Skeletal muscle satellite cell (primary cell): Measurements from ENCODE around the gene TERF2IP. TPM values are rescaled to one million over a fixed set of nuclear protein-coding genes. Genes with fewer than 3 reads are reported as not detected.

Source experiments
- H3K27me3 ChIP-seq: 2 replicates; pipeline ENCODE4 v1.7.0; 2013; ENCODE audit warnings: low read length; ENCODE audit not compliant: control insufficient read depth, insufficient read depth
- H3K36me3 ChIP-seq: 2 replicates; pipeline ENCODE4 v1.7.0; 2013; ENCODE audit warnings: mild to moderate bottlenecking, control low read depth, low read length; ENCODE audit not compliant: insufficient read depth
- H3K4me1 ChIP-seq: 2 replicates; pipeline ENCODE4 v1.7.0; 2013; ENCODE audit warnings: low read length; ENCODE audit not compliant: control insufficient read depth, insufficient read depth
- H3K4me2 ChIP-seq: 2 replicates; pipeline ENCODE4 v1.7.0; 2013; ENCODE audit warnings: mild to moderate bottlenecking, low read length
- H3K4me3 ChIP-seq: 2 replicates; pipeline ENCODE4 v1.7.0; 2013; ENCODE audit warnings: low read length
- H3K9ac ChIP-seq: 2 replicates; pipeline ENCODE4 v1.7.0; 2013; ENCODE audit warnings: mild to moderate bottlenecking, low read depth, low read length, moderate library complexity
- H3K9me3 ChIP-seq: replicated peaks from 2 replicates; pipeline ENCODE4 v1.7.0; 2013; ENCODE audit warnings: mild to moderate bottlenecking, control low read depth, low read length
- total RNA-seq: library from RNA; depleted of rRNA; stranded (reverse); fragments of >200 nt; gene quantifications from 2 replicates; pipeline ENCODE4 v1.2.3, GENCODE V29; 2012; rRNA removed

TERF2IP gene
- 26.6 and 36.9 TPM in 2 replicates for total RNA-seq

- peak within 1 kb of the TSS; percentile 95 for H3K4me3 ChIP-seq
- no peaks in the 10 kb centered on the region for H3K9me3 ChIP-seq
- peak within 1 kb of the TSS; percentile 97 for H3K4me2 ChIP-seq
- peaks cover 25% of the 10 kb centered on the region for H3K36me3 ChIP-seq
- peak within 1 kb of the TSS; percentile 95 for H3K9ac ChIP-seq
- no peaks in the 10 kb centered on the region for H3K27me3 ChIP-seq
- peaks cover 22% of the 10 kb centered on the region for H3K4me1 ChIP-seq
Observed at GRCh38 chr16:75647492-75648264, at the start of gene TERF2IP, which contains the start of gene KARS1. Gene TERF2IP (plus strand): TSS chr16:75647773. CDS start chr16:75647883, 110 bp downstream. Gene KARS1 (minus strand): TSS chr16:75647665. CDS start chr16:75647639, 26 bp downstream.

GRCh38 chr16:75599452-75600277 is 47.9 kb upstream of the TERF2IP start:
- Histone ChIP-seq H3K27me3 (no peaks in the 10 kb centered on the region), H3K9me3 (no peaks in the 10 kb centered on the region), H3K4me1 (no peaks in the 10 kb centered on the region), H3K9ac (no peak overlapping the region), H3K4me2 (no peak overlapping the region), H3K36me3 (peaks cover 45% of the 10 kb centered on the region), H3K4me3 (no peak overlapping the region)

GRCh38 chr16:75603241-75603640 is 44.3 kb upstream of the TERF2IP start:
- no peak overlapping the region for H3K9ac ChIP-seq
- H3K27me3 ChIP-seq, result no peaks in the 10 kb centered on the region
- no peak overlapping the region for H3K4me2 ChIP-seq
- H3K4me3 ChIP-seq, result no peak overlapping the region
- H3K9me3 ChIP-seq, result no peaks in the 10 kb centered on the region
- peaks cover 55% of the 10 kb centered on the region for H3K36me3 ChIP-seq
- H3K4me1 ChIP-seq, result no peaks in the 10 kb centered on the region

- H3K4me3 ChIP-seq, result no peak overlapping the region
- H3K4me1 ChIP-seq, result no peaks in the 10 kb centered on the region
- no peaks in the 10 kb centered on the region for H3K9me3 ChIP-seq
- H3K9ac ChIP-seq, result no peak overlapping the region
- peaks cover 59% of the 10 kb centered on the region for H3K36me3 ChIP-seq
- H3K27me3 ChIP-seq, result no peaks in the 10 kb centered on the region
- H3K4me2 ChIP-seq, result no peak overlapping the region
Observed at GRCh38 chr16:75606507-75606906, 41.1 kb upstream of the TERF2IP start.

GRCh38 chr16:75614066-75614897 is 33.3 kb upstream of the TERF2IP start:
- peak overlapping the region; percentile 6 for H3K4me2 ChIP-seq
- H3K4me3 ChIP-seq, result no peak overlapping the region
- no peaks in the 10 kb centered on the region for H3K27me3 ChIP-seq
- H3K36me3 ChIP-seq, result peaks cover 69% of the 10 kb centered on the region
- H3K4me1 ChIP-seq, result peaks cover 11% of the 10 kb centered on the region
- H3K9me3 ChIP-seq, result no peaks in the 10 kb centered on the region
- no peak overlapping the region for H3K9ac ChIP-seq

GRCh38 chr16:75615619-75616018 is 32.0 kb upstream of the TERF2IP start:
- Histone ChIP-seq H3K4me1 (peaks cover 11% of the 10 kb centered on the region), H3K27me3 (no peaks in the 10 kb centered on the region), H3K9ac (no peak overlapping the region), H3K9me3 (no peaks in the 10 kb centered on the region), H3K4me3 (no peak overlapping the region), H3K36me3 (peaks cover 70% of the 10 kb centered on the region), H3K4me2 (no peak overlapping the region)

GRCh38 chr16:75616521-75617010 is 31.0 kb upstream of the TERF2IP start:
- peaks cover 64% of the 10 kb centered on the region for H3K36me3 ChIP-seq
- H3K4me2 ChIP-seq, result no peak overlapping the region
- H3K4me3 ChIP-seq, result no peak overlapping the region
- H3K27me3 ChIP-seq, result no peaks in the 10 kb centered on the region
- no peaks in the 10 kb centered on the region for H3K9me3 ChIP-seq
- H3K9ac ChIP-seq, result no peak overlapping the region
- H3K4me1 ChIP-seq, result peaks cover 14% of the 10 kb centered on the region

- peaks cover 19% of the 10 kb centered on the region for H3K4me1 ChIP-seq
- H3K4me3 ChIP-seq, result no peak overlapping the region
- H3K36me3 ChIP-seq, result peaks cover 62% of the 10 kb centered on the region
- no peaks in the 10 kb centered on the region for H3K27me3 ChIP-seq
- H3K9me3 ChIP-seq, result no peaks in the 10 kb centered on the region
- H3K9ac ChIP-seq, result no peak overlapping the region
- no peak overlapping the region for H3K4me2 ChIP-seq
Observed at GRCh38 chr16:75617121-75617520, 30.5 kb upstream of the TERF2IP start.

- Histone ChIP-seq H3K4me3 (no peak overlapping the region), H3K36me3 (peaks cover 49% of the 10 kb centered on the region), H3K4me2 (no peak overlapping the region), H3K9me3 (no peaks in the 10 kb centered on the region), H3K27me3 (no peaks in the 10 kb centered on the region), H3K9ac (no peak overlapping the region), H3K4me1 (peaks cover 22% of the 10 kb centered on the region)
Observed at GRCh38 chr16:75618780-75619179, 28.8 kb upstream of the TERF2IP start.

GRCh38 chr16:75620326-75621169 is 27.0 kb upstream of the TERF2IP start:
- H3K4me1 ChIP-seq, result peaks cover 14% of the 10 kb centered on the region
- H3K9me3 ChIP-seq, result no peaks in the 10 kb centered on the region
- H3K4me2 ChIP-seq, result peak overlapping the region; percentile 55
- peaks cover 39% of the 10 kb centered on the region for H3K36me3 ChIP-seq
- H3K27me3 ChIP-seq, result no peaks in the 10 kb centered on the region
- H3K4me3 ChIP-seq, result no peak overlapping the region
- H3K9ac ChIP-seq, result no peak overlapping the region
